ENCODE measurements around the gene AGBL1.

DNA sequence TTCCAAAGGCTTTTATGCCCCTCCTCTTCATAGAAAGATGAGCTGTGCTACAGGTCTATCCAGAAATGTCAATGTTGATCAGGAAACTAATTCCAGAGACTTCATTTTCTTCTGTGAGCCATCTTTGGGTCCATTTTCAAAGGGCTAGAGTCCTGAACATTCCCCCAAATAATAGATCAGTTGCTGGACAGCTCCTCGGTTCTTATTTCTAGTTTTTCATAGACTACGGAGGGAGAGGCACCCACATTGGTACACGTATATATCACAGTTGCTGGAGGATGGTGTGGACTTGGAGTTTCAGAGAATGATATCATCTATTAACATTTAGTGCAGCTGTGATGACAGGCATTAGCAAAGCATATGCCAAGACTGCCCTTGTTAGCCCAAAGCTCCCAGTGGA, 59.1 kb downstream of the AGBL1 start:
- TF ChIP-seq, protein P1, sequence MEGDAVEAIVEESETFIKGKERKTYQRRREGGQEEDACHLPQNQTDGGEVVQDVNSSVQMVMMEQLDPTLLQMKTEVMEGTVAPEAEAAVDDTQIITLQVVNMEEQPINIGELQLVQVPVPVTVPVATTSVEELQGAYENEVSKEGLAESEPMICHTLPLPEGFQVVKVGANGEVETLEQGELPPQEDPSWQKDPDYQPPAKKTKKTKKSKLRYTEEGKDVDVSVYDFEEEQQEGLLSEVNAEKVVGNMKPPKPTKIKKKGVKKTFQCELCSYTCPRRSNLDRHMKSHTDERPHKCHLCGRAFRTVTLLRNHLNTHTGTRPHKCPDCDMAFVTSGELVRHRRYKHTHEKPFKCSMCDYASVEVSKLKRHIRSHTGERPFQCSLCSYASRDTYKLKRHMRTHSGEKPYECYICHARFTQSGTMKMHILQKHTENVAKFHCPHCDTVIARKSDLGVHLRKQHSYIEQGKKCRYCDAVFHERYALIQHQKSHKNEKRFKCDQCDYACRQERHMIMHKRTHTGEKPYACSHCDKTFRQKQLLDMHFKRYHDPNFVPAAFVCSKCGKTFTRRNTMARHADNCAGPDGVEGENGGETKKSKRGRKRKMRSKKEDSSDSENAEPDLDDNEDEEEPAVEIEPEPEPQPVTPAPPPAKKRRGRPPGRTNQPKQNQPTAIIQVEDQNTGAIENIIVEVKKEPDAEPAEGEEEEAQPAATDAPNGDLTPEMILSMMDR (IDR thresholded peaks at IDR 0.05), result no peak
- TF ChIP-seq POLR2A (IDR thresholded peaks at IDR 0.05), result no peak

All from heart left ventricle (tissue), 13 donors.